Measurements from ENCODE around the gene ZC3H12D.
"Not testable (repeated sequence)": the region's sequence is repeated elsewhere in the genome, so short reads cannot be mapped to it uniquely, and the experiment has no call there.

ZC3H12D gene

GRCh38 chr6:149483334-149483725, 1.5 kb downstream of the ZC3H12D start:
- no peak for DNase-seq

- peak; percentile 51 for DNase-seq
These were observed 2.1 kb downstream of the ZC3H12D start for GRCh38 chr6:149482545-149483333.

GRCh38 chr6:149480502-149481280, 4.1 kb downstream of the ZC3H12D start:
- DNase-seq: no peak

GRCh38 chr6:149478631-149479314, 6.0 kb downstream of the ZC3H12D start:
- no peak for DNase-seq

GRCh38 chr6:149477544-149477943, 7.3 kb downstream of the ZC3H12D start:
- no peak for DNase-seq

GRCh38 chr6:149476789-149477455, 7.9 kb downstream of the ZC3H12D start:
- no peak for DNase-seq

GRCh38 chr6:149474108-149474935, 10.5 kb downstream of the ZC3H12D start:
- no peak for DNase-seq

- no peak for DNase-seq
These were observed 11.4 kb downstream of the ZC3H12D start for GRCh38 chr6:149473080-149474052.

GRCh38 chr6:149472241-149472640, 12.6 kb downstream of the ZC3H12D start:
- DNase-seq: no peak

- DNase-seq: no peak
These were observed 13.0 kb downstream of the ZC3H12D start for GRCh38 chr6:149471801-149472200.

GRCh38 chr6:149470948-149471347, 13.9 kb downstream of the ZC3H12D start:
- no peak for DNase-seq

- no peak for DNase-seq
These were observed 16.6 kb downstream of the ZC3H12D start for GRCh38 chr6:149468179-149468578.

- no peak for DNase-seq
These were observed 17.5 kb downstream of the ZC3H12D start for GRCh38 chr6:149467265-149467664.

- DNase-seq: no peak
These were observed 20.4 kb downstream of the ZC3H12D start for GRCh38 chr6:149464411-149464810.

GRCh38 chr6:149463781-149464180, 21.0 kb downstream of the ZC3H12D start:
- DNase-seq: no peak

- DNase-seq: not testable (repeated sequence)
These were observed 22.1 kb downstream of the ZC3H12D start for GRCh38 chr6:149462712-149463111.

- DNase-seq: no peak
These were observed 23.1 kb downstream of the ZC3H12D start for GRCh38 chr6:149461670-149462069.

GRCh38 chr6:149460249-149460648, 24.6 kb downstream of the ZC3H12D start:
- DNase-seq: not testable (repeated sequence)

GRCh38 chr6:149459761-149460160, 25.1 kb downstream of the ZC3H12D start:
- no peak for DNase-seq

GRCh38 chr6:149458806-149459205, 26.0 kb downstream of the ZC3H12D start:
- DNase-seq: no peak

GRCh38 chr6:149458196-149458595, 26.6 kb downstream of the ZC3H12D start:
- DNase-seq: no peak

All from right forelimb (tissue), 1 donor.